ENCODE results near the gene MRC1. TPM values are rescaled to one million over a fixed set of nuclear protein-coding genes. Genes with fewer than 3 reads are reported as not detected.

MRC1 gene
- total RNA-seq, 2 experiments from 2014 or later = not detected

DNA sequence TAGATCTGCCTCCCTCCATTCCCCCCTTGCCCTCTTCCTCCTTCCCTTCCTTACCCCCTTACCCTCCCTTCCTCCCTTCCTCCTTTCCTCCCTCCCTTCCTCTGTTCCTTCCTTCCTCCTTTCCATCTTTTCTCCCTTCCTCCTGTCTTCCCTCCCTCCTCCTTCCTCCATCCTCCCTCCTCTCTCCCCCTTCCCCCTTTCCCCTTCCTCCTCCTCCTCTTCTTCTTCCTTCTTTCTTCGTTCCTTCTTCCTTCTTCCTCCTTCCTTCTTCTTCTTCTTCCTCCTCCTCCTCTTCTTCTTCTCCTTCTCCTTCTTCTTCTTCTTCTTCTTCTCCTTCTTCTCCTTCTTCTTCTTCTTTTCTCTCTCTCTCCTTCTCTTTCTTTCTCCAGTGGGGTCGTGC, 57.9 kb downstream of the MRC1 start:
- ATAC-seq = no peak
- POLR2A ChIA-PET = no interaction called here
- DNase-seq = no peak
- no peaks in the 10 kb centered on the region for H3K36me3 Mint-ChIP-seq (ENCODE audit: low read depth)
- H3K27ac Mint-ChIP-seq = no peak overlapping the region
- CTCF ChIA-PET = no interaction called here
- H3K4me3 Mint-ChIP-seq = no peak overlapping the region
- H3K9me3 Mint-ChIP-seq = no peaks in the 10 kb centered on the region
- peaks cover 2% of the 10 kb centered on the region for H3K27me3 Mint-ChIP-seq
- no peaks in the 10 kb centered on the region for H3K4me1 Mint-ChIP-seq (ENCODE audit: low read depth)
- TF ChIP-seq, protein P1, sequence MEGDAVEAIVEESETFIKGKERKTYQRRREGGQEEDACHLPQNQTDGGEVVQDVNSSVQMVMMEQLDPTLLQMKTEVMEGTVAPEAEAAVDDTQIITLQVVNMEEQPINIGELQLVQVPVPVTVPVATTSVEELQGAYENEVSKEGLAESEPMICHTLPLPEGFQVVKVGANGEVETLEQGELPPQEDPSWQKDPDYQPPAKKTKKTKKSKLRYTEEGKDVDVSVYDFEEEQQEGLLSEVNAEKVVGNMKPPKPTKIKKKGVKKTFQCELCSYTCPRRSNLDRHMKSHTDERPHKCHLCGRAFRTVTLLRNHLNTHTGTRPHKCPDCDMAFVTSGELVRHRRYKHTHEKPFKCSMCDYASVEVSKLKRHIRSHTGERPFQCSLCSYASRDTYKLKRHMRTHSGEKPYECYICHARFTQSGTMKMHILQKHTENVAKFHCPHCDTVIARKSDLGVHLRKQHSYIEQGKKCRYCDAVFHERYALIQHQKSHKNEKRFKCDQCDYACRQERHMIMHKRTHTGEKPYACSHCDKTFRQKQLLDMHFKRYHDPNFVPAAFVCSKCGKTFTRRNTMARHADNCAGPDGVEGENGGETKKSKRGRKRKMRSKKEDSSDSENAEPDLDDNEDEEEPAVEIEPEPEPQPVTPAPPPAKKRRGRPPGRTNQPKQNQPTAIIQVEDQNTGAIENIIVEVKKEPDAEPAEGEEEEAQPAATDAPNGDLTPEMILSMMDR (IDR thresholded peaks at IDR 0.05) = no peak
- intact Hi-C loops (cut with micrococcal nuclease) = no loop called here

DNA sequence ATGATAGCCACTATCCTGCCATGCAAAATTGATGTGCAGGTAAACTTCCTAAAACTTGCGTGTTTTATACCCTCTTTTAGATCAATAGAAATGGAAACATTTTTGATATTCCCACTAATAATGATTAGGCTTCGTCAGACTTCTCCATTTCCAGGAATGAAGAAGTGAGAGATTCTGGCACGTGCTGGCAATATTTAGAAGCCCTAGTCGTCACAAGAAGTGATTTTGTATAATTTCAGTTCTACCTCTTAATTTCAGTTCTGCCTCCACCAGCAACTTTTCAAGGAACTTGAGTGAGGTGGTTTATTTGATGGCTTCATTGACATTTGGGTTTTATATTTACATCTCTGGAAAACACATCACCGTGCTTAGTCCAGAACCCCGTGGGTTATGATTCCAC, 61.9 kb downstream of the MRC1 start:
- TF ChIP-seq, protein P1 (IDR thresholded peaks at IDR 0.05) = no peak
- H3K9me3 Mint-ChIP-seq = no peaks in the 10 kb centered on the region
- ChIA-PET POLR2A (no interaction called here), CTCF (interaction anchor here (1.0 kb wide), 1 partner anchor 21 kb away, joined by 3 read pairs; no protein-coding TSS in a partner anchor)
- intact Hi-C loops (cut with micrococcal nuclease) = no loop called here
- H3K27ac Mint-ChIP-seq = no peak overlapping the region
- H3K36me3 Mint-ChIP-seq (ENCODE audit: low read depth) = no peaks in the 10 kb centered on the region
- H3K4me1 Mint-ChIP-seq (ENCODE audit: low read depth) = no peaks in the 10 kb centered on the region
- ATAC-seq (no peak), DNase-seq (no peak)
- no peak overlapping the region for H3K4me3 Mint-ChIP-seq
- H3K27me3 Mint-ChIP-seq = no peaks in the 10 kb centered on the region

DNA sequence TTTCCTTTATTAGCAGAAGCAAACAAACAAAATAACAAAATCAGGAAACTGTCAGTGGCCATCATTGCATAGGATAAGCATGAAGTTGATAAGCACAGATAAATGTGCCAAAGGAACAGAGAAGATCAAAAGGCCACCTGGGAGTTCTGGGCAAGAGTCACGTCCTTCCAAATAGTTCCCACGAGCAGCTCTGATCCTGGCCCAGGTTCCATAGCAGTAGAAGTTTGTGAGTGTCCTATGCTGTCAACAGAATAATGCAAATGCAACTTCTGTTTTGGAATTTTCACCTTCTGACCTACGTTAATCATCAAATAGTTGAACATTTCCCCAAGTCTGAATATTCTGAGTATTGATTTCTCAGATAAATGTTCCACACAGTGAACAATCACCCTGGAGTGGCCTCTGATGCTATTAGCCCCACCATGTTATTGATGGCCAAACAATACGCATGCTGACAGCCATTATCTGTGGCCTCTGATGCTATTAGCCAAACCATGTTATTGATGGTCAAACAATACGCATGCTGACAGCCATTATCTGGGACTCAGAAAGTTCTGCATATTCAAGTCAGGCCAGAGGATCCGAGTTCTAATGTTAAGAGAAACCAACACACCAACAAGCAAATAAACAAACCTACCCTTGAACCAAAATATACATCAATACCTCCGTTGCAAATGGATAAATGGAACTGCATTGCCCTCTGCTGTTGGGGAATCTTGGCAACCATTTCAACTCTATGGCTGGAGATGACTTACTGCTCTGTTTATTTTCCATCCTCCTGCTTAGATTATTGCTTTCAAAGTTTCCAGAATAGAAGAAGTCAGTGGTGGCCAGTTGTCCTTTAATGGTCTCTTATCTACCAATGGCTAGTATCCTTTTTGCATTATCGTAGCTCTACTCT, 63.3 kb downstream of the MRC1 start:
- TF ChIP-seq, protein P1 (IDR thresholded peaks at IDR 0.05) = no peak
- intact Hi-C loops (cut with micrococcal nuclease) = no loop called here
- ChIA-PET CTCF (interaction anchor here (1.0 kb wide), 2 partner anchors 8 to 22 kb away, joined by 3 read pairs; no protein-coding TSS in a partner anchor), POLR2A (no interaction called here)
- Mint-ChIP-seq H3K27me3 (no peaks in the 10 kb centered on the region), H3K4me1 (ENCODE audit: low read depth) (no peaks in the 10 kb centered on the region), H3K27ac (no peak overlapping the region), H3K4me3 (no peak overlapping the region), H3K36me3 (ENCODE audit: low read depth) (no peaks in the 10 kb centered on the region), H3K9me3 (no peaks in the 10 kb centered on the region)
- ATAC-seq (no peak), DNase-seq (peak; percentile 16)

DNA sequence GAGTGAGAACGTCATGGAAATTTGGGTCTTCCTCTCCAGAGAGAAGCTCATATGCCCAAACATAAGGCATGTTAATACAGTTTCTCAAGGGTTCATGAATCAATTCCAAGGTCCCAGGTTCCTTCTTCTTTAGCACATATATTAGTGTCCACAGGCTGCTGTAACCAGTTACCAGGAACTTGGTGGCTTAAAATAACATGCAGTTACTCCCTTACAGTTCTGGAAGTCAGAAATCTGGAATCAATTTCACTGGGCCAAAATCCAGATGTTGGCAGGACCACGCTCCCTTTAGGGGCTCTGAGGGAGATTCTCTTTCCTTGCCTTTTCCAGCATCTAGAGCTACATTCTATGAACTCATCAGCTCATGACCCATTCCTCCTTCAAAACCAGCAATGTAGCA, 64.8 kb downstream of the MRC1 start:
- no peaks in the 10 kb centered on the region for H3K4me1 Mint-ChIP-seq (ENCODE audit: low read depth)
- intact Hi-C loops (cut with micrococcal nuclease) = no loop called here
- H3K9me3 Mint-ChIP-seq = no peaks in the 10 kb centered on the region
- no peaks in the 10 kb centered on the region for H3K27me3 Mint-ChIP-seq
- CTCF ChIA-PET = interaction anchor here (1.0 kb wide), 1 partner anchor 10 kb away, joined by 3 read pairs; no protein-coding TSS in a partner anchor
- no peak overlapping the region for H3K4me3 Mint-ChIP-seq
- ATAC-seq (no peak), DNase-seq (no peak)
- POLR2A ChIA-PET = no interaction called here
- H3K27ac Mint-ChIP-seq = no peak overlapping the region
- H3K36me3 Mint-ChIP-seq (ENCODE audit: low read depth) = no peaks in the 10 kb centered on the region
- TF ChIP-seq, protein P1 (IDR thresholded peaks at IDR 0.05) = no peak

DNA sequence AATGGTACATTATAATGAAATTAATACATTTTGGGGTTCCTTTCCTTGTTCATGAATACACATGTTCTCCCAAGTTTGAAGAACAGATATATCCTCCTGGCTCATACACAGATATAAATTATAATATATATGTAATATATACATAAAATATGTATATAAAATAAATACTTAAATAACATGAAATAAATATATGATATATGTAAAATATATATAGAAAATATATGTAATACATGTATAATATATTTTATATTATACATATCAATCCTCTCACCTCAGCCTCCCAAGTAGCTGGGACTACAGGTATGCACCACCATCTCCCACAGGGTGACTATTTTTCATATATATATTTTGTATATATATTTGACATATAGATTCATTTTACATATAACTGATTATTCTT, 68.0 kb downstream of the MRC1 start:
- Mint-ChIP-seq H3K4me3 (no peak overlapping the region), H3K36me3 (ENCODE audit: low read depth) (no peaks in the 10 kb centered on the region), H3K27me3 (no peaks in the 10 kb centered on the region), H3K9me3 (no peaks in the 10 kb centered on the region), H3K27ac (no peak overlapping the region), H3K4me1 (ENCODE audit: low read depth) (no peaks in the 10 kb centered on the region)
- intact Hi-C loops (cut with micrococcal nuclease) = no loop called here
- POLR2A ChIA-PET = no interaction called here
- CTCF ChIA-PET = no interaction called here
- ATAC-seq = no peak
- TF ChIP-seq, protein P1 (IDR thresholded peaks at IDR 0.05) = no peak
- DNase-seq = no peak

Measured in activated CD8-positive, alpha-beta T cell treated with anti-CD3 and anti-CD28 coated beads for 36 hours (primary cell).